SK-N-SH (cell line): ENCODE data around the gene NTHL1. TPM values are rescaled to one million over a fixed set of nuclear protein-coding genes. Genes with fewer than 3 reads are reported as not detected.

Experiments used
- CTCF ChIA-PET: fragments of 300-600, 350-600 bp; formaldehyde crosslinking; extraction: SDS; loops from one replicate; lab custom pipeline; 2021; lab: Yijun Ruan, JAX
- POLR2A ChIA-PET: fragments of 350-600 bp; sonication (Branson Sonifier 250); formaldehyde crosslinking; extraction: SDS; loops from one replicate; lab custom pipeline; 2020; ENCODE audit warnings: antibody characterized with exemption, inconsistent platforms; lab: Yijun Ruan, JAX
- DNase-seq: peaks from one replicate; pipeline ENCODE4 v3.0.0; 2012
- H2AFZ ChIP-seq: fragments of 200-600 bp; sonication (generic); 2 replicates; pipeline ENCODE4 v1.8.1; 2016; ENCODE audit warnings: antibody characterized with exemption, mild to moderate bottlenecking, low read depth
- H3F3A ChIP-seq: fragments of 200-600 bp; sonication (generic); replicated peaks from 2 replicates; pipeline ENCODE3; 2016; ENCODE audit warnings: antibody characterized with exemption, mild to moderate bottlenecking; ENCODE audit not compliant: insufficient read depth
- H3K27ac ChIP-seq, 2 experiments: fragments of 200-500 bp in 1 of 2; fragments of 200-600 bp in 1 of 2; sonication (Bioruptor generic) in 1 of 2; sonication (generic), shearing (Covaris generic) in 1 of 2; 2 replicates each; pipeline versions ENCODE4 v1.5.1 to v1.6.1; 2014 to 2016; ENCODE audit warnings: low read depth in 2 of 2, inconsistent platforms in 1 of 2, low read length in 1 of 2, mild to moderate bottlenecking in 1 of 2, mixed read lengths in 1 of 2
- H3K27me3 ChIP-seq: fragments of 200-600 bp; sonication (generic), shearing (Covaris generic); 2 replicates; pipeline ENCODE4 v1.6.1; 2016; ENCODE audit warnings: mixed run types; ENCODE audit not compliant: insufficient read depth
- H3K36me3 ChIP-seq, 2 experiments: fragments of 200-500 bp in 1 of 2; fragments of 200-600 bp in 1 of 2; sonication (Bioruptor generic) in 1 of 2; sonication (generic) in 1 of 2; replicated peaks in 1 of 2; 2 replicates each; pipeline versions ENCODE3 to v1.5.1; 2014 to 2016; ENCODE audit warnings: low read length in 1 of 2, mild to moderate bottlenecking in 1 of 2; ENCODE audit not compliant: insufficient read depth in 2 of 2, control insufficient read depth in 1 of 2
- H3K4me1 ChIP-seq, 2 experiments: fragments of 200-500 bp in 1 of 2; fragments of 200-600 bp in 1 of 2; sonication (Bioruptor generic) in 1 of 2; sonication (generic), shearing (Covaris generic) in 1 of 2; 2 replicates each; pipeline versions ENCODE4 v1.5.1 to v1.6.1; 2014 to 2016; ENCODE audit warnings: low read depth in 1 of 2, low read length in 1 of 2, mixed run types in 1 of 2; ENCODE audit not compliant: insufficient read depth in 2 of 2, control insufficient read depth in 1 of 2
- H3K4me2 ChIP-seq: fragments of 200-600 bp; sonication (generic), shearing (Covaris generic); 2 replicates; pipeline ENCODE4 v1.6.1; 2017; ENCODE audit warnings: mixed run types
- H3K4me3 ChIP-seq, 2 experiments: fragments of 200-500 bp in 1 of 2; fragments of 200-600 bp in 1 of 2; sonication (Bioruptor generic) in 1 of 2; sonication (generic), shearing (Covaris generic) in 1 of 2; 2 replicates each; pipeline versions ENCODE4 v1.5.1 to v1.8.1; 2014 to 2016; ENCODE audit warnings: low read depth in 2 of 2, inconsistent platforms in 1 of 2, low read length in 1 of 2, mild to moderate bottlenecking in 1 of 2, mixed read lengths in 1 of 2, moderate library complexity in 1 of 2
- H3K79me2 ChIP-seq: fragments of 200-600 bp; sonication (generic); 2 replicates; pipeline ENCODE4 v1.8.1; 2017; ENCODE audit warnings: mild to moderate bottlenecking; ENCODE audit not compliant: insufficient read depth
- H3K9ac ChIP-seq: fragments of 200-600 bp; sonication (generic); 2 replicates; pipeline ENCODE4 v1.6.1; 2017; ENCODE audit warnings: mixed run types
- H3K9me2 ChIP-seq: fragments of 200-600 bp; sonication (generic); 2 replicates; pipeline ENCODE4 v1.6.1; 2017; ENCODE audit warnings: mixed run types
- H3K9me3 ChIP-seq: fragments of 200-600 bp; sonication (generic); 2 replicates; pipeline ENCODE4 v1.6.1; 2017; ENCODE audit warnings: mixed run types, mild to moderate bottlenecking, moderate library complexity
- H4K20me1 ChIP-seq: fragments of 200-600 bp; sonication (generic); 2 replicates; pipeline ENCODE4 v1.6.1; 2017; ENCODE audit warnings: mild to moderate bottlenecking, mixed run types; ENCODE audit not compliant: insufficient read depth
- CHD2 ChIP-seq: fragments of 150-350 bp; IDR thresholded peaks from 2 replicates; pipeline ENCODE4 v1.6.1; 2018; ENCODE audit warnings: low read length; ENCODE audit not compliant: partially characterized antibody
- FOSL2 ChIP-seq: IDR thresholded peaks from 2 replicates; pipeline ENCODE4 v1.4.0; 2012; ENCODE audit warnings: low read depth, mild to moderate bottlenecking, moderate library complexity, borderline replicate concordance
- FOXJ3 ChIP-seq: sonication (generic); formaldehyde crosslinking; IDR thresholded peaks from 2 replicates; pipeline ENCODE4 v1.5.1; 2020; ENCODE audit warnings: mild to moderate bottlenecking, missing genetic modification reagents
- GABPA ChIP-seq: IDR thresholded peaks from 2 replicates; pipeline ENCODE4 v1.4.0; 2012; ENCODE audit warnings: low read depth, mild to moderate bottlenecking
- GATA2 ChIP-seq: sonication (generic); formaldehyde crosslinking; IDR thresholded peaks from 2 replicates; pipeline ENCODE4 v1.5.0; 2020; ENCODE audit warnings: mild to moderate bottlenecking, missing genetic modification reagents
- NFIC ChIP-seq: IDR thresholded peaks from 2 replicates; pipeline ENCODE4 v1.4.0; 2012; ENCODE audit warnings: borderline replicate concordance
- NRF1 ChIP-seq: IDR thresholded peaks from 2 replicates; pipeline ENCODE4 v1.6.1; 2012; ENCODE audit warnings: low read depth, mild to moderate bottlenecking, low read length
- POLR2AphosphoS5 ChIP-seq: IDR thresholded peaks from 2 replicates; pipeline ENCODE4 v1.6.1; 2012; ENCODE audit warnings: low read depth, low read length
- RAD21 ChIP-seq: IDR thresholded peaks from 2 replicates; pipeline ENCODE4 v1.6.1; 2012; ENCODE audit warnings: mild to moderate bottlenecking, low read length
- RFX5 ChIP-seq: IDR thresholded peaks from 2 replicates; pipeline ENCODE4 v1.6.1; 2012; ENCODE audit warnings: mild to moderate bottlenecking, improper control_type of control experiment, low read length
- RXRA ChIP-seq: IDR thresholded peaks from 2 replicates; pipeline ENCODE4 v1.4.0; 2012; ENCODE audit warnings: low read depth, mild to moderate bottlenecking, borderline replicate concordance
- SMC3 ChIP-seq: IDR thresholded peaks from 2 replicates; pipeline ENCODE4 v1.6.1; 2012; ENCODE audit warnings: low read depth, low read length, improper control_type of control experiment
- TAF1 ChIP-seq: IDR thresholded peaks from 2 replicates; pipeline ENCODE4 v1.6.1; 2012; ENCODE audit warnings: low read depth, mild to moderate bottlenecking, low read length, moderate library complexity, borderline replicate concordance
- TCF12 ChIP-seq: IDR thresholded peaks from 2 replicates; pipeline ENCODE4 v1.4.0; 2012
- YY1 ChIP-seq: IDR thresholded peaks from 2 replicates; pipeline ENCODE4 v1.4.0; 2012; ENCODE audit warnings: low read depth, mild to moderate bottlenecking
- WGBS: methylation state at CpG from one replicate; pipeline ENCODE4 v1.1.6; 2017; ENCODE audit warnings: low lambda C conversion rate; 5-methylcytosine and 5-hydroxymethylcytosine counted together
- polyA plus RNA-seq, 3 experiments: library from polyadenylated mRNA; depleted of rRNA; stranded (reverse); fragments of >200 nt; gene quantifications; 2 replicates each; pipeline ENCODE4 v1.2.3, GENCODE V29; 2012
- TF ChIP-seq, protein P1 (sequence below): fragments of 150-350 bp; IDR thresholded peaks from 2 replicates; pipeline ENCODE4 v1.6.1; 2017; ENCODE audit warnings: antibody characterized with exemption, low read length, low read depth, borderline replicate concordance
- TF ChIP-seq, protein P2 (sequence below): IDR thresholded peaks from 2 replicates; pipeline ENCODE4; 2012
- TF ChIP-seq, protein P3 (sequence below): IDR thresholded peaks from 2 replicates; pipeline ENCODE4 v1.4.0; 2012; ENCODE audit warnings: low read depth, borderline replicate concordance

NTHL1 gene
- polyA plus RNA-seq, 1 of the 3 experiments (the other 2 are of a cell fraction) = 77.3 TPM

DNA sequence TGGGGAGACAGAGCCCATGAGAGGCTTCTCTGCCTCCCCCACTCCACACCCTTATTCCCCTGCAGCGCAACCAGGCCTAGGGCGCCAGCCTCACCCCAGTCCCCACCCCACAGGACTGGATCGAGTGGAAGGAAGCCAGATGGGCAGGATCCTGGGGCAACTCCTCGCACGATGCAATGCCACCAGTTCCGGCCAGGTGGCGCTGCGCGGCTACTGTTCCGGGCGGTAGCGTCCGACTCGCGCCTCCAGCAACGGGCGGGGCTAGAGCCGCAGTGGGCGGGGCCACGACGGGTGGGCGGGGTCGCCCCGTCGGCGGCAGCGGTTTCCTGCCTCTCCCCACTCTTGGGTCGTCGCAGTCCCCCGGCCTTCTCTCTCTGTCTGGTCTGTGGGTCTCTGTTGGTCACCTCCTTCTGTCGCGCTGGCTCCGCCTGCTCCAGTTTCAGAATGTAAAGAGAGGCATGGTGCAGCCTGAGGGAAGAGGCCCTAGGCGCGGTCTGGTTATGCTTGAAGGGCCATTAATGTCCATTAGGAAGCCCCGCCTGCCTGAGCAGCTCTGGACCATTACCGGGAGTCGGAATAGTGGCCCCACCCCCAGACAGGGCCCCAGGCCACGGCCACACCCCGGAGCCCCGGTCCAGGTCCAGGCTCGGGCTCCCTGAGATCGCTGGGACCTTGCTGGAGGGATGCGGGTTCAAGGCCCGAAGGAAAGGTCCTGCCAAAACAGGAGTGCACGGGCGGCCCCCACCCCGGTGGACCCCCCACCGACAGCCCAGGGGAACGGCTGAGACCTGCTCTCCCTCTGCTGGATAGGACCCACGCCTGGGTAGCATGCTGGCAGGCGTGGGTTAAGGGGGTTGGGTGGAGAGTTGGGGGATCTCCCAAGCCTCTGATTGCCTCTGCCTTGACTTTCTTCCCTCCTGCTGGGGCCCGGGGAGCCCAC is 24.3 kb downstream of the NTHL1 start (continued):
- peak; percentile 45; the same call in 1 of the 2 replicates for TF ChIP-seq POLR2AphosphoS5
- TF ChIP-seq RFX5 = no peak
- peak; percentile 94 for TF ChIP-seq RAD21
- TF ChIP-seq, all 33 proteins: peak for 6

- 5% methylated on average over 14 of the region's 14 CpGs for WGBS
- Histone ChIP-seq H3K79me2 (peaks cover 8% of the 10 kb centered on the region; the same call in 1 of the 2 replicates), H2AFZ (peak overlapping the region; percentile 93), H3K9me3 (no peaks in the 10 kb centered on the region), H3K36me3 (no peaks in the 10 kb centered on the region), H3K9ac (peak overlapping the region; percentile 59; the same call in 1 of the 2 replicates), H4K20me1 (peaks cover 1% of the 10 kb centered on the region; the same call in 1 of the 2 replicates), H3F3A (peaks cover 9% of the 10 kb centered on the region), H3K9me2 (no peaks in the 10 kb centered on the region), H3K4me2 (peak overlapping the region; percentile 97), H3K27me3 (peaks cover 4% of the 10 kb centered on the region; the same call in 1 of the 2 replicates), H3K4me1 (peaks cover under 1 to 22% of the 10 kb centered on the region in 2 experiments; a peak in 2 of 4 replicates), H3K27ac (peak overlapping the region; percentile 65 to 86), H3K4me3 (peak overlapping the region; percentile 40 to 65)
- peak; percentile 88 for DNase-seq
- ChIA-PET CTCF (interaction anchor here (0.6 to 6.5 kb wide), 29 partner anchors 9 to 214 kb away, joined by 3 to 68 read pairs (median 6); partner anchors contain the start of genes DNASE1L2, NTHL1, PKD1 and RAB26), POLR2A (interaction anchor here (0.7 to 1.5 kb wide), 4 partner anchors 19 to 133 kb away, joined by 3 to 6 read pairs (median 4); partner anchors contain the start of genes NTHL1, RPS2, TRAF7 and TSC2)
- TF ChIP-seq SMC3 (no peak), FOSL2 (no peak), TCF12 (no peak), GATA2 (CRISPR knock-in tag) (no peak), RFX5 (no peak), GABPA (no peak), YY1 (no peak), RXRA (no peak), CHD2 (peak; percentile 18), NRF1 (peak; percentile 27; the same call in 1 of the 2 replicates), NFIC (no peak), FOXJ3 (CRISPR knock-in tag) (no peak), TAF1 (0 out of 2 replicates have a peak, but pooled peaks have one; percentile 5)
- TF ChIP-seq, protein P1, sequence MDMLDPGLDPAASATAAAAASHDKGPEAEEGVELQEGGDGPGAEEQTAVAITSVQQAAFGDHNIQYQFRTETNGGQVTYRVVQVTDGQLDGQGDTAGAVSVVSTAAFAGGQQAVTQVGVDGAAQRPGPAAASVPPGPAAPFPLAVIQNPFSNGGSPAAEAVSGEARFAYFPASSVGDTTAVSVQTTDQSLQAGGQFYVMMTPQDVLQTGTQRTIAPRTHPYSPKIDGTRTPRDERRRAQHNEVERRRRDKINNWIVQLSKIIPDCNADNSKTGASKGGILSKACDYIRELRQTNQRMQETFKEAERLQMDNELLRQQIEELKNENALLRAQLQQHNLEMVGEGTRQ = no peak
- TF ChIP-seq, protein P2, sequence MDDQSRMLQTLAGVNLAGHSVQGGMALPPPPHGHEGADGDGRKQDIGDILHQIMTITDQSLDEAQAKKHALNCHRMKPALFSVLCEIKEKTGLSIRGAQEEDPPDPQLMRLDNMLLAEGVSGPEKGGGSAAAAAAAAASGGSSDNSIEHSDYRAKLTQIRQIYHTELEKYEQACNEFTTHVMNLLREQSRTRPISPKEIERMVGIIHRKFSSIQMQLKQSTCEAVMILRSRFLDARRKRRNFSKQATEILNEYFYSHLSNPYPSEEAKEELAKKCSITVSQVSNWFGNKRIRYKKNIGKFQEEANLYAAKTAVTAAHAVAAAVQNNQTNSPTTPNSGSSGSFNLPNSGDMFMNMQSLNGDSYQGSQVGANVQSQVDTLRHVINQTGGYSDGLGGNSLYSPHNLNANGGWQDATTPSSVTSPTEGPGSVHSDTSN = no peak
- TF ChIP-seq, protein P3, sequence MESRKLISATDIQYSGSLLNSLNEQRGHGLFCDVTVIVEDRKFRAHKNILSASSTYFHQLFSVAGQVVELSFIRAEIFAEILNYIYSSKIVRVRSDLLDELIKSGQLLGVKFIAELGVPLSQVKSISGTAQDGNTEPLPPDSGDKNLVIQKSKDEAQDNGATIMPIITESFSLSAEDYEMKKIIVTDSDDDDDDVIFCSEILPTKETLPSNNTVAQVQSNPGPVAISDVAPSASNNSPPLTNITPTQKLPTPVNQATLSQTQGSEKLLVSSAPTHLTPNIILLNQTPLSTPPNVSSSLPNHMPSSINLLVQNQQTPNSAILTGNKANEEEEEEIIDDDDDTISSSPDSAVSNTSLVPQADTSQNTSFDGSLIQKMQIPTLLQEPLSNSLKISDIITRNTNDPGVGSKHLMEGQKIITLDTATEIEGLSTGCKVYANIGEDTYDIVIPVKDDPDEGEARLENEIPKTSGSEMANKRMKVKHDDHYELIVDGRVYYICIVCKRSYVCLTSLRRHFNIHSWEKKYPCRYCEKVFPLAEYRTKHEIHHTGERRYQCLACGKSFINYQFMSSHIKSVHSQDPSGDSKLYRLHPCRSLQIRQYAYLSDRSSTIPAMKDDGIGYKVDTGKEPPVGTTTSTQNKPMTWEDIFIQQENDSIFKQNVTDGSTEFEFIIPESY = no peak
Observed at GRCh38 chr16:2022723-2023091, 24.9 kb downstream of the NTHL1 start.
